Stimulated activated CD4-positive, alpha-beta T cell treated with anti-CD3 and anti-CD28 coated beads, Interleukin-15, amount 100 ng/mL, for 48 hours (primary cell): ENCODE measurements around the gene MRPS6.

Experiments used
- DNase-seq, 2 donors: peaks; one replicate each; pipeline ENCODE4 v3.0.0-alpha.2; 2020; ENCODE audit warnings: low read depth in 2 of 2

MRPS6 gene

DNA sequence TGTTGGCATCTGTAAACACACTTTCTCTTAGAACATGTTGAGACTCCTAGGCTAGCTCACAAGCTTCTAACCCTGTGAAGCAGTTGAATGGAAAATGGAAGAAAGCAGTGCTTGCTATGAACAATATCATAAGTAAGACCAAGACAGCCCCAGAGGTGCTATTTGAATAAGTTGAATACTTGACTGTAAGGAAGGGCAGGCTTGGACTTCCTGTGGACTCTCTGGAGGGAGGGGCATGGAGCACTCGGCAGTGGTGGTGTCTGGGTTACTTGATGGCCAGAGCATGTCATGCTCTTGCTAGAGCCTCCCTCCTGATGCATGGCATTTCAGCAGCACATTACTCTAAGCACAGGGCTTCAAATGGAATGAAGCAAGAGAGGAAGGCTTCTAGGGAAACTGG, 60.0 kb downstream of the MRPS6 start:
- no peak for DNase-seq

DNA sequence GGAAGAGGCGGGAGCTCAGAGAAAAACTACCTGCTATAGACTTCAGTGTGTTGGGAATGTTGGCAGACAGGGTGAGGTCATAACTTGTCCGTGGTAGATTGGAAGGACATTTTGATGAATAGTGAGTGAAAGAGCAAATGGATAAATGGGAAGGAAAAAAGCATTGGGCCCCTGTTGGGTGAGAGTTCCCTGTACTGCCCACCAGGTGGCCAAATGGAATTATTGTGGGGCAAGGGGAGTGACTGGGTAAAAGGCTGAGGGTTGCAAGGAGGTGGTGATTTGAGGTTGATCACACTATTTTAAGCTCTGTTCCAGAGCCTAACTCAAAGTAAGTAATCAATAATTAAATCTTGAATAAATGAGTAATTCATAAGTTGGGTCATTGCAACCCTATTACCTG, 60.4 kb downstream of the MRPS6 start:
- DNase-seq = no peak

DNA sequence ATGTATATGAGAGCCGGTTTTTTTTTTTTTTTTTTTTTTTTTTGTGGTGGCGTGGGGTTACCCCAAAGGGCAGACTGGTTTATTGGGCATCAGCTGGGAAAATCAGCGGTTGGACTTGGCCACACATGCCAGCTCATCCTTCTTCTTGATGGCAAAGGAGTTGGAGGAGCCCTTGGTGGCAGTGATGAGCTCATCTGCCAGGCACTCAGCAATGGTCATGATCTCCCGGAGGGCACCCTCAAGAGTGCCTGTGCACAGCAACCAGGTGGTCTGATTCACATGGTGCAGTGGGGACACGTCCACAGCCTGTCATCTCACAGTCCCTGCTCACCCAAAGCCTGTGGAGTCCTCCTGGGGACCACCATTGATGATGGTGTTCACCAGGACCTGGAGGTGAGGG, 62.0 kb downstream of the MRPS6 start:
- no peak for DNase-seq

DNA sequence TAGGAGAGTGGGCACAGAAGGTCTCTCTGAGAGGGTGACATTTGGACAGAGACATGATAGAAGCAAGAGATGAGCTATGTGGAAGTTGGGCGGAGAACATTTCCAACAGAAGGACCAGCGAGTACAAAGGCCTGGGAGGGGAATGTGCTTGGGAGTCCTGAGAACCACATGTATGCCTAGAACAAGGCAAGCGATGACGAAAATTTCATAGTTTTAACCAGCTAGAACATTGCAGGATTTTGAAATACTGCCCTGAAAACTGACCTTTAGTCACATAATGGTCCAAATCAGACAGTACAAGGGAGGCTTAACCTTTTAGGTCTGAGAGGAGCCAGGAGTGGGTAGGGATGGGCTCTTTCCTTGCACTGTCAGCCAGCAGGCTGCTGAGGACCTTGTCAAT, 68.0 kb downstream of the MRPS6 start:
- no peak for DNase-seq

DNA sequence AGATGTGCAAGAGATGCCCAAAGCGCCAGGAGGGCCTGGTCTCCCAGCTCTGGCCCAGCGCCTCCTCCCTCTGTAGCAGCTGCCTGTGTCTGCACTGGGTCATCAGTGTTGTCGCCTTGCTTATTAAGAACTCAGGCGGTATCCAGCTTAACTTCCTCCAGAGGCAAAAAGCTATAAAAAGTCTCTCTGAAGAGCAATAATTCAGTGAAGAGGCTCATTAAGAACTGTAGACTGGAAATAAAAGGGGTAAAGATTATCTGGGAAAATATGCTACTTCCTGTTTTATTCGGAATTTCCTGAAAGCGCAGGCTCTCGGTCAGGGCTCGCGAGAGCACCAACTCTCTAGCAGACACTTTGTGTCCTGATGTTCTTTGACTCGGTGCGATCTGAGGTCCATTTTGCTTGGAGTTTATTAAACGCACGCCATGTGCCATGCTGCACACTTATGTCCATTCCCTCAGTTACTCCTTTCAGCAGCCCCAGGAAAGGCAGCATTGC, 70.4 kb downstream of the MRPS6 start:
- DNase-seq = no peak

DNA sequence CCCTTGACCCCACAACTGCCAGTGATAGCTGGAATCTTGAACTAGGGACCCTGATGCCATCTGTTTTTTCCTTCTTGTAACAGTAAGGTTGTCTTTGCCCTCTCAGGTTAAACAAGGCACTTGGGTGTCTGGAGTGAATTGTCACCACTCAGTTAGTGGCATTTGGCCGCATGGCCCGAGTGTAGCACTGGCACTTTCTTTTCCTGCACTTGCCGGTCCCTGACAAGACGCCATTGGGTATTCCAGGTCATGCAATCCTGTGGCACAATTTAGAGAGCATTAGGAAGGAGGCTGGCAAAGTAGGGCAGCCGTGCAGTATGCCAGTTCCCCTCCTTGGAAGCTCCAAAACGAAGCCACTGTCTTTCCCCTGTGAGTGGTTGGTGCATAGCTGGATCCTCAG, 70.8 kb downstream of the MRPS6 start:
- DNase-seq = no peak

DNA sequence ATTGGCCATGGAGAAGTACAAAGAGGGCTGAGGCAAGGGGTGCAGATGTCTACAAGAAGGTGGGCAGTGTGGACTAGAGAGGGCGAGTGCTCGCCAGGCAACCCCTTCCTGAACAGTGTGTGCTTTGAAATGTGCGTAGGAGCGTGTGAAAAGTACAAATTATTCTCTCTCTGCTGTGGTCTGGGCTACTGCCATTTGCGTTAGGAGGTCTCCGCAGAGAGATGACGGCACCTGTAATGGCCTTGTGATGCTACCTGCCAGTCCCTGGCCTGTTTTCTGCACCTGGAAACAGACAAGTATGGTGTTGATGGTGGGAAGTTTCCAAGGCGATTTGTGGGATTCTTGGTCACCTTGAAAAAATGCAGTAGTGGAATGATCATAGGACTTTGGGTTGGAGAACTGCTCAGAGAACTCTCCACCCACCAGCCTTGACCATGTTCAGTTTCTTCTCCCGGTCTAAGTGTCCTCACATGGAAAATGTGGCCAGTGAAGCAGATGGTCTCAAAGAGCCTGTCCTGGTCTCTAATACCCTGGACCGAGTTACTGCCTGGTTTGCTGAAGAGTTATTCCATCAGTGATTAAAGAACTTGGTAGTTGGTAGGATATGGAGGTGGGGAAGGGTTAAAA, 74.5 kb downstream of the MRPS6 start:
- DNase-seq = no peak

DNA sequence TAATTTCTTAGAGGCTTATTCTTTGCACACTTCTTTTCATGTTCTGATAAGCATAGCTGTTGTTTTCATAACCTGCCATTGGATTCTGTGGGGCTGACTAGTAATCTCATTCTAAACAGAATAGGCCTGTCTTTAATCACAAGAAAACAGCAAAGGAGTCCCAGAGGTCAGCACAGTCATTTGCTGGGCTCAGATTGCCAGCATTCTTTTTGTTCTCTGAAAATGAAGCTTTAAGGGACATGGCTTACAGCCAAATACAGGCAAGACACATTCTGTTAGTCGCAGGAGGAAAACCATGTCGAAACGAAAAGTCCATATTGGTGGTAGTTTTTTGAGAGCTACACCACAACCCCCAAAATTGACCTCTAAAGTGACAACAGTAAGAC, 75.0 kb downstream of the MRPS6 start:
- DNase-seq = no peak

DNA sequence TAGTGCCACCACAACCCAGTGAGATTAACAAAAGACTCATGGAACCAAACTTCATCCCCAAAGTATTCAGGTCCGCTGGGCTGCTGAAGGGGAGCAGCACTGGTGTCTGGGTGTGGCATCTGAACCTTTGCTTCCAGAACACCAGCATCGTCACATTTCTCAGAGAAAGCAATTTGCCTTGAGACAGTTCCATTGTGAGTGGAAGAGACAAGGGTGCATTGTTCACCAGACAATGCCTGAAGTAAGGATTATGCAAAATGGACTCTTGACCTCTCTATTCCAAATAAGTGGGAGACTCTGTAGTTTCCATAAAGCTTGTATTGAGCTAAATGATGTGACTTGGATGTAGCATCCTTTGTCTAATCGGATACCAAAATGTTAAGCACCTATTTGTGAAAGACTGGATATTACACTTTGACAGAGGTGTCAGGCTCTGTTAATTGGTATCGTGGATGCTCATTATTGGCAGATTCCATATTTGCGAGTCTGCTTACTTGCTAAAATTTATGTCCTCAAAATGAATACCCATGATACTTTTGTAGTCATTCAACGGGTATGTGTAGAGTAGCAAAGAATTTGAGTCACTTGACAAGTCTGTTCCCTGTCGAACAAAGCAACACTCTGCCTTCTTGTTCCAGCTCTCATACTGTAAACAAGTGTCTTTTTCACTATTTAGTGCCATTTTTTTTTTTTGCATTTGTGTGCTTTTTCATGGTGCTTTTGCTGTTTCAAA, 75.6 kb downstream of the MRPS6 start:
- no peak for DNase-seq

DNA sequence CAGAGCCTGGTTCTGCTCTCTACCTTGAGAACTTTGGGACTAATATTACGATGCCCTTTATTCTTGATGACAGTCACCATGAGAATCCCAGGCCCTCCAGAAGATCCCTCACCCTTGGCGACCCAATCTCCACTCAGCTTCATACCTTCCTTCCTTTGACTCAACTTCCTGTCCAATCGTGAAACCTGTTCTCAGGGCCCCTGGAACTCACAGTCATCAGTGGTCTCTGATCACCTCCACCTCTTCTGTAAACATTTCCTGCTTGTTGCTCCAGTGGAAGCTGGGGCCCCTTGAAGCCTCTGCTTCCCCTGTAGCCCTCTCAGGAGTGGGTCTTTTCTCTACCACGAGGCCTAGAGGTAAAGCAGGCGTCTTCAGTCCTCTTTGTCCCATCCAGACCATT, 79.1 kb downstream of the MRPS6 start:
- DNase-seq = no peak

DNA sequence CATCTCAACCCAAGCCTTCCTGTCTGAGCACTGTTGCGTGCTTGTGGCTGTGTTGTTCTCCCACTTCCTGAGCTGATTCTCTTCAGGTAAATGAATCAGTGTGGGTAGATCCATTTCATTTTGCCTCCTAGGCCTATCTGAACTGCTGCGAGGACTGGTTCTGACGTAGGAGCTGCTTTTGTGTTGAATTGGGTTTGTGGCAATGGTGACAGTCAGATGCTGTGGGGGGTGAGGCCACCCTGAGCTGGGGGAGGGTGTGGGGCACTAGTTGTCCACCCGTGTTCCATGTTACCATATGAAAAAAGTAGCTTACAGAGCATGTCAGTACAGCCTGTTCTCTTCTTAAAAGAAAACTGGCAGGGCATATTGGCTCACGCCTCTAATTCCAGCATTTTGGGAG, 81.5 kb downstream of the MRPS6 start:
- DNase-seq = no peak

DNA sequence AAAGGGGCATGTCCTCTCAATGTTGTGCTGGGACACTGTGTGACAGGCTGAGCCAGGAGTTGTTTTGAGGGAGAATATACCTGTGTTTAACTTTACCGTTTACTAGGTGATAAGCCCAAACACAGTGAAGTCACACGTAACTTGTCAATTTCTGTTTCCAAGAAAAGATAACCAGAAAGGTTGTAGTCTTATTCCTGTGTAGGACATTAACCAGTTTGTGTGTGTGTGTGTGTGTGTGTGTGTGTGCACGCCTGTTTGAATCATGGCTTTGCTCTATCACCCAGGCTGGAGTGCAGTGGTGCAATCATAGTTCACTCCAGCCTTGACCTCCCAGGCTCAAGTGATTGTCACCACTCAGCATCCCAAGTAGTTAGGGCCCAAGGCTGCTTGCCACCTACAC, 83.6 kb downstream of the MRPS6 start:
- DNase-seq = no peak

DNA sequence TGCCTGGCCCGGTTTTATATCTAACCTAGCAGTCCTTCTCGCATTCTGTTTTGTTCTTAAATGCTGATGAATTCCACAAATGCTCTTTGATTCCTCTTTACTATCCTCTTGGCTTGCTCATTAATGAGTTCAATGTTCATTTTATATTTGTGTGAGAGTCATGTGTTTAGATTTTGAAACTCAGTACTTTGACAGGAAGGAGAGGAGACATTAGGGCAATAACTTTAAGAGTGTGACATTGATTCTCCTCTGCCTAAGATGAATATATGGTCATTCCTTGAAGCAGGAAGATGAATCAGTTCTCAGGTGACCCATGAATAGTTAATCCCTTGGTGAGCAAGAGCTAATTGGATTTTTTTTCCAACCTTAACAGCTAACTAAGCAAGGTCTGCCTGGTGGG, 84.1 kb downstream of the MRPS6 start:
- no peak for DNase-seq

DNA sequence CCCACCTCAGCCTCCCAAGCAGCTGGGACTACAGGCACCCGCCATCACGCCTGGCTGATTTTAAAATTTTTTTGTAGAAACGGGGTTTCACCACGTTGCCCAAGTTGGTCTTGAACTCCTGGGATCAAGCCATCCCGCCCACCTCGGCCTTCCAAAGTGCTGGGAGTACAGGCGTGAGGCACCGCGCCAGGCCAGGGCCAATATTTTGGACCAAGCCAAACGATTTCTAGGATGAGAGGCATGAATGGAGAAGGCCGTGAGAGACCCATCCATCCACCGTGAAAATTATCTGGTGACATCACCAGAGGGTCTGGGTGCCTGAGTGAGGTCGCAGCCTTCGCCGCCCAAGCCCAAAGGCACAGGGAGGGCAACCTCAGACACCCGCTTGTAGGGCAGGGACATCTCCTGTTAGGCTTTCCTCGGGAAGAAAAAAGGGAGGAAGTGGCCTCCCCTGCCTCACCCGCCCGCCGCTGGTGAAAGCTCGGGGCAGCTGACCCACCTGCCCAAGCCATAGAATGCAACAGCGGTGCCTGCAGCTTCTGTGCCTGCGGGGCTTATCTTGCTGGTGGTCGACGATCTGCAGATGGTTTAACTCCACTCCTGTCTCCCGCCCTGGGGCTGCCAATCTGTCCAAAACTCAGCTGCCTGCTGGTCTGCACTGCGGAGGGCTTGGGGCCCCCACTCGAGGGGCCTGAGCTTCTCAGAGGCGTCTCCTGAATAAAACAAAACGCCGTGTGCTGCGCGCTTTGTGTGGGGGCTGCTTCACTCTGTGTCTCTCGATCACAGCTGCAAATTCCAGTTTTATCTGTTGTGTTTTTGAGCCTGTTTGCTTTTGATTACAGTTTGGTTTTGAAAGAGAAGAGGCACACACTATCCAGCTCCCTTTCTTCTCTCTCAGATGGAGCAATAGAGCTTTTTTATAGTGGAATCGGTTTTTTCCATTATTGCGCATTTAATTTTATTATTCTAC, 85.8 kb downstream of the MRPS6 start:
- DNase-seq = no peak

DNA sequence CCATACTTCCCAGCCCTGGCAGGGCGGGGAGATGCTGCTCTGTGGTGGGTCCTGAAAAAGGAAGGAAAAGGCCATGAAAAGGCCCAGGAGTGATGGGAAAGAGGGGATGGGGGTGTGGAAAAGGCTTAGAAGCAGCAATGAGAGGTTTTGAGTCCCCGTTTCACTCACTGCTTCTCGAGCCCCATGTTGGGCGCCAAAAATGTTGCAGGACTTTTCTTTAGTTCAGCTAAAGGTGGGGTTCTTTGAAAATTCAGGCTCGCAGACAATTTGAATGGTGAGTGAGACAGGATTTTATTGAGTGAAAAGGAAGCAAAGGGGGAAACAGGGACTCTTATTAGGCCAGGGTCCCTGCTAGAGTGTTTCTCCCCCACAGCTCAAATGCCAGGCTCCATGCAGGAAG, 93.1 kb downstream of the MRPS6 start:
- DNase-seq = no peak

DNA sequence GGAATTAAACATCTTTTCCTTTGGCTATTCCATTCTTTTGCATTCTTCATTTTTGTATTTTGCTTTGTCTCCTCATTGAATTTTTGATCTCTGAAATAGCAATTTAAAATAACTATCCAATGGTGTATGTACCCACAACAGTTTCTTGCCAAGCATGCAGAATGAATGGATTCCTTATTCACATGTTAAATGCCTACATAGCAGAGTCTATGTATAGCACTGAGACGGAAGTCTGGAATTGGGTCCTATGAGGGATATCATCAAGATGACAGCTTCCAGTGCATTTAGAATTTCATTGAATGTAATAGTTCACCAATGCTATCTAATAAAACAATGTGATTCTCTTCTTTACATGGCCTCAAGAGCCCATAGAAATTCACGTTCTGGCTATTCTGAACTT, 97.5 kb downstream of the MRPS6 start:
- DNase-seq = no peak

DNA sequence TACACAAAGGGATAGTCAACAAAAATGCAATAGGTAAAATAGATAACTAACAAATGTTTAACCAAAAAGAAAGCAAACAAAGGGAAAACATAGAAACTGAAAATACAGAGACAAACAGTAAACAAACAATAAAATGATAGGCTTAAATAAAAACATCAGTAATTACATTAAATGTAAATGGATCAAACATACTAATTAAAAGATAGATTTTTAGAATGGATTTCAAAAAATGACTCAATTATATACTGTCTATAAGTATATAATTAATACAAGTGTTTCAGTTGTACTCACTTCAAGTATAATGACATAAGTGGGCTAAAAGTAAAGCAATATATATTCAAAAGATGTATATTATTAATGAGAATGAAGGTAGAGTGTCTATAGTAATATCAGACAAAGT, 101.1 kb downstream of the MRPS6 start:
- DNase-seq = no peak

DNA sequence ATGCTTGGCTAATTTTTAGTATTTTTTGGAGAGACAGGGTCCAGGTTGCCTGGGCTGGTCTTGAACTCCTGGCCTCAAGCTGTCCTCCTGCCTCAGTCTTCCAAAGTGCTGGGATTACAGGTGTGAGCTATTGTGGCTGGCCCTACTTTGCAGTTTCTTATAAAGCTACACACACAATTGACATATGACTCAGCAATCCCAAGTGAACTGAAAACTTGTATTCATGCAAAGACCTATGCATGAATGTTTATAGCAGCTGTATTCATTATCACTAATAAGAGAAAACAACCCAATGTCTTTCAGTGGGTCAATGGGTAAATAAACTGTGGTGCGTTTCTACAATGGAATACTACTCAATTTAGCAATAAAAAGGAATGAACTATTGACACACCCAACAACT, 103.1 kb downstream of the MRPS6 start:
- no peak for DNase-seq

DNA sequence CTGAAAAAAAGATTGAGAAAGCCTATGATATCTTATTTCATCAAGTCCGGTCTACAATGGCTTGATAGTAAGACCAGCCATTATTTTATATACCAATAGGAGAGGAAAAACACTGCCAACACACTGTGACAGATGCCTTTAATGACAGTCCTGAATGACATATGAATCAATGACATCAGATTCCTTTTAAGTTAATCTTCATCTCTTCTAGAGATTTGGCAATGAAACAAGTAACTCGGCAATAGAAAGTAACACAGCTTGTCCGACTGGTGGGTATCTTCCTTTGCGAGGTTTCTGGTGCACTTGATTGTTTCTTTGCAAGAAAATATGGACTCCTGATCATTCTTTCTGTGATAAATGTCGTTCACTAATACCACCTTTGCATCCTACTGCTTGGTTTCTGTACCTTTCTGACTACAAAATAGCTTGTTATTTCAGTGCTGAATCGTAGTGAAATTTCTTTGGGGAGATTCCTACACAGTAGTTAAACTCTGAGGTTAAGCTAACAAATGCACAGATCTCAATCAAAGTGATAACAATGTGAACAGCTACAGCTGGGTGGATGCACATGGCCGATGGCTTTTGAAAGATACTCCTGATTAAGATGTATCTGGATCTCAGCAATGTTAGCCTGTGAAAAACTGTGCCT, 104.7 kb downstream of the MRPS6 start:
- DNase-seq = no peak

DNA sequence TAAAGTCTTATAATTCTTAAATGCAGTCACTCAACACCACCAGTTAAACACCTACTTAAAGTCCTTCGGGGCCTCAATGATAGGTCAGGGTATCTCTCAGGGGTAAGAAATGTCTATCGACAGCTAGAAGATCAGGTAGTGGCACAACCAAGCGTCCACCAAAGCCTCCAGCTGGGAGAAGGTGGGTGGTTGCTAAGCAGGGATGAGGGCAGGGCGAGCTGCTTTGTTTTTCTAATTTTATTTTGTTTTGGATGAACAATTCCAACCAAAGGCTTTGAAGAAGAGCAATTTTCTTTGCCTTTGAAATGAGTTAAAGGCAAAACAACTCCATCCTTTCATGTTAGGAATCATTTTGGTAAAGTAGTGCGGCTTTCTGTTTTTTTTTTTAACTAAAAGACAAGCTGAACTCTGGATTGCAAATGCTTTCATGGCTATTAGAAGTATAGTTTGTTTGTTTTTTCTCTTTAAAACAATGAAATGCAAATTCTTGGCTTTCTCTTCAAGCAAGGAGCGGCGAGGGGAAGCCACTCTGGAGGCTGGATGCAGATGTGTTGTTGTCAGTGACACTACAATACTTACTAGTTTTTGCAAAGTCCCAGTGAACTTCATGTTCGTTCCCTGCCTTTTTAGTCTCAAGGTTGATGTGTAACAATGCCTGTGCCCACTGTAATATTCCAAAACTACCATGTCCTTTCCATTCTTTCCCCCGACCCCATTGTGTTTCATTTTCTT, 106.0 kb downstream of the MRPS6 start:
- DNase-seq = no peak

DNA sequence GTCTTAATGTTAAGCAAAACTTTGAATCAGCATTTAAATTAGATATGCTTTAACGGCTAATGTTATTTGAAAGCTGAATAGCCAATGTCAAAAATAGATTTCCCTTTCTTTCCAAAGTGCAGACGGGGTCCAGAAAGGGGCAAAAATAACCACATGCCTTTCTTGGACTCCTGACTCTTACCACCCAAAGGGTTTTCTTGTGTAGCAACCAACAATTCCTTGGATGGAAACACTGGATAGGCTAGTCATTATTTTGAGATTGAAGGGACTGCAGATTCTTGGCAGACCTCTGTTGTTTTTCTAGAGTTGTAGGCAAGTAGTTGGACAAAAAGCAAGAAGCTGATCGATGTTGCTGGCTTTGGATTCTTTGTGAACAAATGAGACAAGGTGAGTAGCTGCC, 107.0 kb downstream of the MRPS6 start:
- DNase-seq = no peak
